HCT116 (cell line): ENCODE data around the gene NRAP. TPM values are rescaled to one million over a fixed set of nuclear protein-coding genes. Genes with fewer than 3 reads are reported as not detected.

ENCODE experiments used
- ATAC-seq: fragments of 200-7000 bp; cut with Tn5 transposase; 2 replicates; pipeline ENCODE4 v1.9.1; 2020; ENCODE audit warnings: mild to moderate bottlenecking, moderate library complexity
- BruUV-seq: library from RNA; stranded (reverse); fragments of 400-500 nt; replicated peaks from 2 replicates; lab custom pipeline; 2021; lab: Mats Ljungman, UMichigan
- CTCF ChIA-PET: fragments of 300-600 bp; sonication (Branson Sonifier 250); formaldehyde crosslinking; loops from one replicate; lab custom pipeline; 2021; ENCODE audit warnings: antibody characterized with exemption; lab: Charles Lee
- POLR2A ChIA-PET: fragments of 300-600, 350-600 bp; sonication (Branson Sonifier 250); formaldehyde crosslinking; loops from one replicate; lab custom pipeline; 2021; ENCODE audit warnings: antibody characterized with exemption; lab: Charles Lee
- RAD21 ChIA-PET, 2 experiments: fragments of 300-600 bp; sonication (Branson Sonifier 250); formaldehyde crosslinking; loops; one replicate each; lab custom pipeline; 2023; ENCODE audit warnings: low total read pairs in 2 of 2; ENCODE audit not compliant: uncharacterized antibody in 2 of 2, unreplicated experiment in 2 of 2, low non-redundant PET in 1 of 2; lab: Charles Lee
- DNase-seq: peaks from one replicate; pipeline ENCODE4 v3.0.0-alpha.2; 2010; ENCODE audit warnings: low read depth, low spot score
- H2AFZ ChIP-seq: fragments of 200-600 bp; shearing (Covaris generic), sonication (generic); 2 replicates; pipeline ENCODE4 v1.6.1; 2017; ENCODE audit warnings: low read depth, mixed run types, mixed read lengths, antibody characterized with exemption, low read length; ENCODE audit not compliant: poor library complexity, severe bottlenecking
- H3K27ac ChIP-seq: 2 replicates; pipeline ENCODE4 v1.5.1; 2012; ENCODE audit warnings: low read depth, low read length
- H3K27me3 ChIP-seq: fragments of 200-600 bp; sonication (generic); 2 replicates; pipeline ENCODE4 v1.6.1; 2016; ENCODE audit warnings: mixed run types, low read length, mixed read lengths; ENCODE audit not compliant: insufficient read depth
- H3K36me3 ChIP-seq, 2 experiments: fragments of 200-500 bp in 1 of 2; fragments of 200-600 bp in 1 of 2; sonication (Bioruptor generic) in 1 of 2; sonication (generic) in 1 of 2; 2 replicates each; pipeline versions ENCODE4 v1.5.1 to v1.6.1; 2014 to 2016; ENCODE audit warnings: low read length in 2 of 2, inconsistent platforms in 1 of 2, mixed read lengths in 1 of 2, mixed run types in 1 of 2; ENCODE audit not compliant: insufficient read depth in 2 of 2, control insufficient read depth in 1 of 2
- H3K4me1 ChIP-seq, 2 experiments: fragments of 200-600 bp in 1 of 2; sonication (generic) in 1 of 2; 2 replicates each; pipeline versions ENCODE4 v1.5.1 to v1.6.1; 2012 to 2017; ENCODE audit warnings: low read length in 2 of 2, inconsistent platforms in 1 of 2, mild to moderate bottlenecking in 1 of 2, mixed read lengths in 1 of 2, mixed run types in 1 of 2, moderate library complexity in 1 of 2; ENCODE audit not compliant: insufficient read depth in 2 of 2, control insufficient read depth in 1 of 2
- H3K4me2 ChIP-seq: fragments of 200-600 bp; sonication (generic); 2 replicates; pipeline ENCODE4 v1.6.1; 2017; ENCODE audit warnings: mixed run types, low read length, mixed read lengths
- H3K4me3 ChIP-seq, 2 experiments: fragments of 200-600 bp in 1 of 2; sonication (generic) in 1 of 2; replicated peaks in 1 of 2; 2 replicates each; pipeline ENCODE4 v1.5.1; 2011 to 2016; ENCODE audit warnings: low read length in 2 of 2, control low read depth in 1 of 2, low read depth in 1 of 2, mild to moderate bottlenecking in 1 of 2, mixed read lengths in 1 of 2, mixed run types in 1 of 2
- H3K79me2 ChIP-seq: fragments of 200-600 bp; sonication (generic); 2 replicates; pipeline ENCODE4 v1.6.1; 2017; ENCODE audit warnings: mild to moderate bottlenecking, mixed run types, low read length, moderate library complexity, mixed read lengths; ENCODE audit not compliant: insufficient read depth
- H3K9ac ChIP-seq: fragments of 200-600 bp; sonication (generic); 2 replicates; pipeline ENCODE4 v1.6.1; 2016; ENCODE audit warnings: low read length, mixed read lengths
- H3K9me2 ChIP-seq: fragments of 200-600 bp; sonication (generic), shearing (Covaris generic); 2 replicates; pipeline ENCODE4 v1.6.1; 2017; ENCODE audit warnings: mixed run types, mild to moderate bottlenecking, moderate library complexity; ENCODE audit not compliant: insufficient read depth
- H3K9me3 ChIP-seq, 2 experiments: fragments of 200-500 bp in 1 of 2; fragments of 200-600 bp in 1 of 2; sonication (Bioruptor generic) in 1 of 2; sonication (generic) in 1 of 2; 2 replicates each; pipeline ENCODE4 v1.6.1; 2014 to 2017; ENCODE audit warnings: low read length in 2 of 2, mixed read lengths in 2 of 2, inconsistent platforms in 1 of 2, low read depth in 1 of 2, mild to moderate bottlenecking in 1 of 2, mixed run types in 1 of 2, moderate library complexity in 1 of 2; ENCODE audit not compliant: control insufficient read depth in 1 of 2, insufficient read depth in 1 of 2
- H4K20me1 ChIP-seq: fragments of 200-600 bp; sonication (generic), shearing (Covaris generic); 2 replicates; pipeline ENCODE4 v1.6.1; 2017; ENCODE audit warnings: mixed run types, mild to moderate bottlenecking, moderate library complexity; ENCODE audit not compliant: insufficient read depth
- CBX3 ChIP-seq: IDR thresholded peaks from 2 replicates; pipeline ENCODE4 v1.6.1; 2012; ENCODE audit warnings: low read depth
- EGR1 ChIP-seq: IDR thresholded peaks from 2 replicates; pipeline ENCODE4 v1.6.1; 2012; ENCODE audit warnings: low read depth
- EZH2 ChIP-seq: fragments of 200-600 bp; sonication (generic); IDR thresholded peaks from 2 replicates; pipeline ENCODE4 v1.6.1; 2017; ENCODE audit warnings: antibody characterized with exemption, mixed run types
- FOSL1 ChIP-seq: IDR thresholded peaks from 2 replicates; pipeline ENCODE4 v1.6.1; 2012; ENCODE audit warnings: low read depth
- POLR2A ChIP-seq: IDR thresholded peaks from 2 replicates; pipeline ENCODE4 v1.7.0; 2011; ENCODE audit warnings: borderline replicate concordance; ENCODE audit not compliant: insufficient read depth, insufficient read length; ENCODE audit errors: extremely low read depth
- POLR2AphosphoS5 ChIP-seq: IDR thresholded peaks from 2 replicates; pipeline ENCODE4 v1.6.1; 2011; ENCODE audit warnings: mild to moderate bottlenecking, low read depth, low read length, moderate library complexity
- RAD21 ChIP-seq: IDR thresholded peaks from 2 replicates; pipeline ENCODE4 v1.6.1; 2012; ENCODE audit warnings: low read depth, mild to moderate bottlenecking
- REST ChIP-seq: IDR thresholded peaks from 2 replicates; pipeline ENCODE4 v1.6.1; 2012; ENCODE audit warnings: low read depth
- SIN3A ChIP-seq: IDR thresholded peaks from 2 replicates; pipeline ENCODE4 v1.6.1; 2012; ENCODE audit warnings: low read depth
- SP1 ChIP-seq: IDR thresholded peaks from 2 replicates; pipeline ENCODE4 v1.6.1; 2012; ENCODE audit warnings: low read depth
- TCF7L2 ChIP-seq: IDR thresholded peaks from 2 replicates; pipeline ENCODE4 v1.7.0; 2011; ENCODE audit warnings: borderline replicate concordance, inconsistent platforms; ENCODE audit not compliant: insufficient read depth, insufficient read length; ENCODE audit errors: extremely low read depth
- ZFX ChIP-seq: fragments of 450-650 bp; IDR thresholded peaks from 2 replicates; pipeline ENCODE4 v1.6.1; 2017
- ZNF274 ChIP-seq: fragments of 200-500 bp; sonication (Bioruptor generic); IDR thresholded peaks from 2 replicates; pipeline ENCODE4 v1.6.1; 2014; ENCODE audit warnings: mild to moderate bottlenecking, low read depth, low read length, inconsistent platforms
- intact Hi-C: fragments of 100-400 bp; cut with micrococcal nuclease; formaldehyde crosslinking; loops from 2 replicates; pipeline ENCODE4 v1.10.0; 2022
- total RNA-seq: library from RNA; stranded (reverse); gene quantifications from one replicate; pipeline ENCODE4 v1.2.1, GENCODE V29; 2021; ENCODE audit not compliant: unreplicated experiment
- TF ChIP-seq, protein P1 (sequence below): IDR thresholded peaks from 2 replicates; pipeline ENCODE4 v1.6.1; 2012

Gene NRAP
- total RNA-seq, 1 experiment from 2014 or later = not detected

GRCh38 chr10:113648478-113648877 is 15.4 kb downstream of the NRAP start:
- no peaks in the 10 kb centered on the region for H3K9me3 ChIP-seq
- H3K27ac ChIP-seq = no peak overlapping the region
- no peaks in the 10 kb centered on the region for H3K27me3 ChIP-seq
- intact Hi-C loops = no loop called here
- H3K9ac ChIP-seq = no peak overlapping the region
- ChIA-PET RAD21 (no interaction called here), CTCF (no interaction called here), POLR2A (no interaction called here)
- H3K4me2 ChIP-seq = no peak overlapping the region
- no peaks in the 10 kb centered on the region for H3K79me2 ChIP-seq
- no peak for ATAC-seq
- H4K20me1 ChIP-seq = no peaks in the 10 kb centered on the region
- H3K36me3 ChIP-seq = no peaks in the 10 kb centered on the region
- no peak for DNase-seq
- H3K4me1 ChIP-seq = peaks cover 3 to 12% of the 10 kb centered on the region in 2 experiments; a peak in 2 of 4 replicates
- H2AFZ ChIP-seq = no peak overlapping the region
- no peaks in the 10 kb centered on the region for H3K9me2 ChIP-seq
- no TSS peak for BruUV-seq
- TF ChIP-seq RAD21 = no peak
- no peak for TF ChIP-seq SP1
- TF ChIP-seq POLR2AphosphoS5 = no peak
- TF ChIP-seq TCF7L2 = no peak
- no peak for TF ChIP-seq EGR1
- TF ChIP-seq, protein P1, sequence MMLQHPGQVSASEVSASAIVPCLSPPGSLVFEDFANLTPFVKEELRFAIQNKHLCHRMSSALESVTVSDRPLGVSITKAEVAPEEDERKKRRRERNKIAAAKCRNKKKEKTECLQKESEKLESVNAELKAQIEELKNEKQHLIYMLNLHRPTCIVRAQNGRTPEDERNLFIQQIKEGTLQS = no peak
- TF ChIP-seq REST = no peak
- no peak for TF ChIP-seq SIN3A
- TF ChIP-seq EZH2 = no peak
- TF ChIP-seq CBX3 = no peak
- no peak for TF ChIP-seq POLR2A
- no peak for TF ChIP-seq FOSL1
- no peak for TF ChIP-seq ZNF274
- TF ChIP-seq ZFX = no peak
- TF ChIP-seq, all 23 proteins: peak for 0
- H3K4me3 ChIP-seq = no peak overlapping the region
